GM12892 (cell line): ENCODE measurements around the gene SIM2.

Experiments used
- POLR2AphosphoS5 ChIP-seq: IDR thresholded peaks from 2 replicates; pipeline ENCODE4 v1.6.1; 2011; ENCODE audit warnings: low read depth, low read length, control low read depth
- TAF1 ChIP-seq: IDR thresholded peaks from 2 replicates; pipeline ENCODE4 v1.6.1; 2011; ENCODE audit warnings: low read depth, mild to moderate bottlenecking, control low read depth, low read length, borderline replicate concordance

GRCh38 chr21:36690628-36691554, 8.0 kb upstream of the SIM2 start:
- TF ChIP-seq POLR2AphosphoS5 (no peak), TAF1 (no peak)
